Ecto neural progenitor cell (in vitro differentiated cells): ENCODE measurements around the gene GATB.

Experiments
- DNase-seq: peaks from one replicate; pipeline ENCODE4 v3.0.0-alpha.2; 2018; ENCODE audit warnings: low spot score

GATB gene, protein sequence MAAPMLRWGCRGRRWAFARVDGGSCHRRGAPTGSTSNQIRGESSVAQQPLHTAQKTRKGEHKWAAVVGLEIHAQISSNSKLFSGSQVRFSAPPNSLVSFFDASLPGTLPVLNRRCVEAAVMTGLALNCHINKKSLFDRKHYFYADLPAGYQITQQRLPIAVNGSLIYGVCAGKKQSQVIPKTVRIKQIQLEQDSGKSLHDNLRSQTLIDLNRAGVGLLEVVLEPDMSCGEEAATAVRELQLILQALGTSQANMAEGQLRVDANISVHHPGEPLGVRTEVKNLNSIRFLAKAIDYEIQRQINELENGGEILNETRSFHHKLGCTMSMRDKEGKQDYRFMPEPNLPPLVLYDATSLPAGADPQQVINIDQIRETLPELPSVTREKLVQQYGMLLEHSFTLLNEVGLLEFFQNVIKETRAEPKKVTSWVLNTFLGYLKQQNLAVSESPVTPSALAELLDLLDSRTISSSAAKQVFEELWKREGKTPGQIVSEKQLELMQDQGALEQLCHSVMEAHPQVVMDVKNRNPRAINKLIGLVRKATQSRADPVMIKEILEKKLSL

DNA sequence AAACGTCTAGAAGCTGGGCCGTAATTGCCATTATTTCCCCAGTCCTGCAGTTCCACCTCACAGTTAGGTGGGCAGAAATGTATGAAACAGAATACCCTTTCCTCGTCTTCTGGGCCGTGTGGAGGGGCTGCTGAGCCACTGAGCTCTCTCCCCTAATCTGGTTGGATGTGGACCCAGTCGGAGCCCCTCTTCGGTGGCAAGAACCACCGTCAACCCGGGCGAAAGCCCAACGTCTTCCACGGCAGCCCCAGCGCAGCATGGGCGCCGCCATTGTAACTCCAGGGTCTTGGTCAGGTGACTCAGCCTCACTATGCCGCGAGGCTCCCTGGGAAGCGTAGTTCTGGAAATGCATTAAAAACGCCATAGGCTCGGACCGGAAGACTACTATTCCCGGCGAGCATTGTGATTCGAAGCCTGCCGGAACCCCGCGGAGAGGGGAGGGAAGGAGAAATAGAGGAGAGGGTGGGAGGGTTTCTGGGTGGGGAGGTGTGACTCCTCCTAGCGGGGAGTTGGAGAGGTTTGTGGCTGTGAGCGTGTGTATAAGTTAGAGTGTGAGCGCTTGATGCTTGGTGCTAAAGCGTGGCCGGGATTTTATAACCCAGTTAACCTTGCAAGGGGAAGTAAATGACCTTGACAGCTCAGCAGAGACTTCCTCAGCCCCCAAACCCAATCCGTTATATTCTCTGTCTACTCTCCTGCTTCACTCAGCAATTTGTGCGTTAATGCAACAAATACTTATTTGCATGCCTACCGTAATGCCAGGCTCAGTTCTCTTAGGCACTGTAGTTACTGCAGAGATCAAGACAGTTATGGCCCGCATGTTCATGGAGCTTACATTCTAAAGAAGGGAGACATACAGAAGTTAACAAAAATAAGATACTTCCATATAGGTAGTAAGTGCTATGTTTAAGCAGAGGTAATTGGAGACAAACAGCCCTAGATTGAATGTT is at the start of gene GATB:
TSS of gene GATB (minus strand) at position 296 of the 950 bp plus-strand sequence. CDS start at position 271, 25 bp downstream.
- peak; percentile 96 for DNase-seq

DNA sequence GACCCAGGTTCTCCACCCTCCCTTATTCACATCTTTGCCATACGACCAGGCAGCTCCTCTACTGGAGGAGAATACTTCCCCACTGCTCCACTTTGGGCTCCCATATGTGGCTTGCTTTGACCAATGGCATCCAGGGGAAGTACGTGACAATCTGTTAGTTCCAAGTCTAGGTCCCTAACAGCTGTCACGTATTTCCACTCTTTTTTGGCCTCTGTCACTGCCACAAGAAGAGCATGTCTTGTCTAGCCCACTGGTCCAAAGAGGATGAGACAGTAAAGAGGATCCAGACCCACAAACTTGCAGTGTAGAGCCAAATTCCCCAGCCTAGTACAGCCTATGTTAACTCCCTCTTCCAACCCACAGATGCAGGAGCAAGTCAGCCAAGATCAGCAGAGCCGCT is 49.7 kb upstream of the GATB start:
- DNase-seq = no peak

DNA sequence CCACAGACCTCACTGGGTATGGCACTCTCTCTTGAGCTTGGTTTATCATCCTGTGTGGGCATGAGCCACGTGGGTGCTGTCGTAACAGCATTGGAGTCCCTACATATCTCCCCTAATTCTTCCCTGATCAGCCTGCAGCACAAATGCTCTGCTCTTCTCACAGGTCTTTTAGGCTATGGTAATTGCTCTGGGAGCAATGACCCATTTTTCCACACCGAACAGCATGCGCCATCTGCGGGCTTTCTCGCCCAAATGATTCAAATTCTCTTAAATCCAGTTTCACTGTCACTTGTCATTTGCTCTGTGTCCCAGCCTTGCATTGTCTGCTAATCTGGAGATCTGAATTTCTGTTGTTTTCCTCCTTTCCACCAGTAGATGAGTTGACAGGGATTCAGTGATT is 48.9 kb upstream of the GATB start:
- DNase-seq = no peak

DNA sequence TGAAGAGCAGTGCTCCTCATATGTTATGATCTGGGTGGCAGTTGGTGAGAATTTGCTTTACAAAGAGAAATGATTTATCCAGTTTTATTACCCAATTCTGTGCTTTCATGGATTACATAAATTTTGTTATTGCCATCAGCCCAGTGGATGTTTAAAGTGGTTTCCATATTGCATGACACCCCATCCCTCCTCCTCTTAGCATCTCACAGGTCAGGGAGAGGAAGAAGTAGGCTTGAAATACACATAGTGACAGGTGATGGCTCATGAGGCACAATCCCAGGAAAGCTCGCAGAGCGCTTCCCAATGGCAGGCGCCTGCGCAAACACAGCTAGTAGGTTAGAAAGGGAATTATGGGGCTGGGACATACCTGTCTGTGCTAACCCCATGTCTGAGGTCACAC is 47.7 kb upstream of the GATB start:
- no peak for DNase-seq

DNA sequence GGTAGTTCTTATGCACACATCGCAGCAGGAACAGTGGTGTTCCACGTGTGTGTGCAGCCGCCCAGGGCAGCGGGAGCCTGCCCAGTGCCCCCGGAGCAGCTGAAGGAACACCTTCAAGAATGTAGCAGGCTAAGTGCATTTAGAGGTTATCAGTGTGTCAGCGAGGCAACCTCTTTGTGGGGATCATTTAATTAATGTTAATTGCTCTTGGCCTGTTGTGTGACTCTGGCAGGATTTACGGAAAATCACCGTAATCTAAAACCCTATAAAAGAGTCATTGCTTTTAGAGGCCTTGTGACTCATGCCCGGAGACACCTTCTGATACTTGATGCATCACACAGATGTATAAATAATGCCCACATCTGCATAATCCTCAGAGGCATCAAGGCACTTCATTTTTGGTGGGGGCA is 47.3 kb upstream of the GATB start:
- DNase-seq = no peak

DNA sequence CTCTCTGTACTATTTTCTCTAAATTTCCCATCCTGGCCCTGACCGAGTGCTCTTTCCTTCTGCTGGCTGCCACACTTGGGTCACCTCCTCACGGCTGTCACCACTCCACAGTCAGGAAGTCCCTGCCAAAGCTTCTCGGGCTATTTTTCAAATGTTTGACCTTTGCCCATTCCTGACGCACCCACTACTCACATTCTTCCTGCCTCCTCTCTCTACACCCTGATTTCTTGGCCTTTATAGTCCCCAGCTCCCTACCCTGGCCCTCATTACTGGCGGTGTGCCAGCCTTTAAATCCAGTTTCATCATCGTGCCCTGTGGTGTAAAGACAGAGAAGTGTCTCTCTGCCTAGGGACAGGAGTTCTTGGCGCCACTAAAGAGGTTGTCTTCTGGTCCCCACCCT is 46.4 kb upstream of the GATB start:
- DNase-seq = no peak

DNA sequence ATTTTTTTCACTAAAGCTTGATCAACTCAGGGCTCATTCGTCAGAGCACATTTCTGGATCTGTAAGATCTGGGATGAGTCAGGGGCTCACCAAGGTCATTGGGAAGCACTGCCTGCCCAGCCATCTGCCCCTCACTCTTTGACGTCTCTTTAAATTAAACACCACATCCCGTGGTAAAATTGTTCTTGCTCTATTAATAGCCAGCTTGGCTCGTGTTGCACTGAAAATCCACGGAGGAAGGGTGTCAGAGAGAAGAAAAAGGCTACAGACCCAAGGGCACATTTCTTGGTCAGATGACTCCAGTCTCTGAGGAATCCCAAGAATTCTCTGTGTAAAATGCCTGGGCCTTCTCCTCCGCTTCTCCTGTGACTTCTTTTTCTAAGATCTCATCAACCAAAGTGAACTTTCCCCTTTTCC is 45.7 kb upstream of the GATB start:
- no peak for DNase-seq

DNA sequence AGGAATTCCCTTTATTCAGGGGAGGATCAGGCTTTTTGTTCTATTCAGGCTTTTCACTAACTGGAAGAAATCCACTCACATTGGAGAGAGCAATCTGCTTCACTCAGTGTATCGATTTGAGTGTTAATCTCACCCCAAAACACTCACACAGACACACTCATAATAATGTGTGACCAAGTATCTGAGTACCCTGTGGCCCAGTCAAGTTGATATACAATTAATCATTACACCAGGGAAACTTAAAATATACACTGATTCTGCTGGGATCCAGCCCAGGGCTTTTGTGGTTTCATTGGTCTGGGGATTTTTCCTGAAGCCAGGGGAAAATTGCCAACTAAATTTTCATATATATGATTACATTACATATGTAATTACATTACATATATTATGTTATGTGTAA is 44.0 kb upstream of the GATB start:
- DNase-seq = no peak

DNA sequence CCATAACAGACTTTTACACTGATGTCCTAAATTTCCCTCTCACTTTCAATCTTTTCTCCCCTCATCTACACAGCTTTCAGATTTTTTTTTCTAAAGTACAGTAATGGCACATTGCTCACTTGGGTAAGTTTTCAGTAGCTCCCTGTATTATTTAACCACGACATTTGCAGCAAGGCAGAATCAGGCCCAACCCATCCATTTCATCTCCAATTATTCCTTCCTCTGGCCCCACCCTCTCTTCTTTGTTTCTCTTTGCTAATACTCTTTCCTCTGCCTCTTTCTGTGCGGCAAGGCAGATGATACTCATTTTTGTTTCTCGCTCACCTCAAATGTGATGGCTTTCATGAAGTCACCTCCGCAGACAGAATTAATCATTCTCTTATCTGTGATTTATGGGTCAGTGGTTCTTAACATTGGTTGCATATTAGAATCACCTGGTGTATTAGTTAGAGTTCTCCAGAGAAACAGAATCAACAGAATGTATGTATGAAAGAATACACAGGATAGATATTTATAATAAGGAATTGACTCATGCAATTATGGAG is 43.4 kb upstream of the GATB start:
- DNase-seq = no peak

DNA sequence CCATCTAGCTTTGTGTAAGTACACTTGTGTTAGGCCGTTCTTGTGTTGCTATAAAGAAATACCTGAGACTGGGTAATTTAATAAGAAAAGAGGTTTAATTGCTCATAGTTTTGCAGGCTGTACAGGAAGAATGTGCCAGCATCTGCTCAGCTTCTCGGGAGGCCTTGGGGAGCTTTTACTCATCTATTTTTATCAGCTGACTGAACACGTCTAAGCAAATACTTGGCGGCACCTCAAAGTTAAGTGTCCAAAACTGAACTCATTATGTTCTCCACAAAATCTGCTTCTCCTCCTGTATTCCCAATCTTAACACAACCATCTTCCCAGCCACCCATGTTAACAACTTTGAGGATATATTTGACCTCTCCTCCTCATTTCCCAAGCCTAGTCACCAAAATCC is 42.4 kb upstream of the GATB start:
- no peak for DNase-seq

DNA sequence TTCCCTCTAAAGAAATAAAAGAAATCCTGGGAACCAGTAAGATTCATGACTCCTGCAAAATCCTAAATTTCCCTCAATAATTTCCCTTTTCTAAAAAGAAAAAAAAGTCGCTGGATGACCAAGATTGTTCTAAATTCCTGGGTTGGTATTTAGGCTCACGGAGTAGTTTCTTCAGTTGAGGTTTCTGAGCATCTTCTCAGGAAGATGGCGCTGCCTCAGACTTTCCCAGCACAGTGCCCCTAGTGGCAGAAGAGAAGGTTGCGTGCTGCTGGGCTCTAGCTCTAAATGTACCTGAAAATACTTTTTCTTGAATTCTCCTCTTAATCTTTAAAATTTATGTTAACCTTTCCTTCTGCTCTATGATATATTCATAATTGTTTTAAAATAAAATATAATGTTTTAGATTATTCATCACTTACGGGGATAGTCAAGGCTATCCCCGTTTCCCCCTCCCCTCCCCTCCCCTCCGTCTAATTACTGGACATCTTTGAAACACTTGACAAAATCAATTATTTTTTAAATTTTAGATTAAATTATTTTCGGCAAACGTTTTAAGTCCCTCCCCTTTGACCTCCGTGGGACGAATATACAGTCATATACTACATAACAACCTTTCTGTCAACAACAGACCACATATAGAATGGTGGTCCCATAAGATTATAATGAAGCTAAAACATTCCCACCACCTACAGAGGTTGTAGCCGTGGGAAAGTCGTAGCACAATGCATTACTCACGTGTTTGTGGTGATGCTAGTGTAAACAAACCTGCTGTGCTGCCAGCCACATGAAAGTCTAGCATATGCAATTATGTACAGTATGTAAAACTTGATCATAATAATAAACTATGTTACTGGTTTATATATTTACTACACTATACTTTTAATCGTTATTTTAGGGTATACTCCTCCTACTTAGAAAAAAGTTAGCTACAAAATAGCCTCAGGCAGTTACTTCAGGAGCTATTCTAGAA is 41.0 kb upstream of the GATB start:
- DNase-seq = peak; percentile 58

DNA sequence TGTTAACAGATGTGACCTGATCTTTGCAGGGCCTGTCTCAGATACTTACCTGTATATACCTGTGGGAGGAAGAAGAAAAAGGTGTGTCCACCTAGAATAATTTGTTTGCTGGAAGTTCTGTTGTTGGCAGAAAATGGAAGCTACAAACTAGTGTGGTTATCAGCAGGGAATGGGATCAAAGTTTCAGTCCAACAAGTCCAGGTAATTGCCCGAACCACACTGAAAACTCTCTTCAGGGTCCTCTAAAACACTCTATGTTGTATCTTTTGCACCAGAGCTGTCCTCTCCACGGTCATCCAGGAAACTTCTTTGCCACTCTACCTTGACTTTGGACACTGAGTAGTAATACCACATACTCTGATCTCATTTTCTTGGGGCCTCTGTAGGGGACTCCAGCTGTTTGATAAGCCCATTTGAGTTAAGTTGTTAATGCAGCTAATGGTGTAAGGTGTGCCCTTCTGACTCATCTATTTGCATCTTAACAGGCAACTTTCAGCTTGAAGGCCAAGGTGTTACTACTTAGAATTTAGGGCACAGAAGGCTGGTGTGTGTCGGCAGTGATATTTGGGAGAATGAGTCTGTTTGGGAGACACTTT is 38.7 kb upstream of the GATB start:
- no peak for DNase-seq

DNA sequence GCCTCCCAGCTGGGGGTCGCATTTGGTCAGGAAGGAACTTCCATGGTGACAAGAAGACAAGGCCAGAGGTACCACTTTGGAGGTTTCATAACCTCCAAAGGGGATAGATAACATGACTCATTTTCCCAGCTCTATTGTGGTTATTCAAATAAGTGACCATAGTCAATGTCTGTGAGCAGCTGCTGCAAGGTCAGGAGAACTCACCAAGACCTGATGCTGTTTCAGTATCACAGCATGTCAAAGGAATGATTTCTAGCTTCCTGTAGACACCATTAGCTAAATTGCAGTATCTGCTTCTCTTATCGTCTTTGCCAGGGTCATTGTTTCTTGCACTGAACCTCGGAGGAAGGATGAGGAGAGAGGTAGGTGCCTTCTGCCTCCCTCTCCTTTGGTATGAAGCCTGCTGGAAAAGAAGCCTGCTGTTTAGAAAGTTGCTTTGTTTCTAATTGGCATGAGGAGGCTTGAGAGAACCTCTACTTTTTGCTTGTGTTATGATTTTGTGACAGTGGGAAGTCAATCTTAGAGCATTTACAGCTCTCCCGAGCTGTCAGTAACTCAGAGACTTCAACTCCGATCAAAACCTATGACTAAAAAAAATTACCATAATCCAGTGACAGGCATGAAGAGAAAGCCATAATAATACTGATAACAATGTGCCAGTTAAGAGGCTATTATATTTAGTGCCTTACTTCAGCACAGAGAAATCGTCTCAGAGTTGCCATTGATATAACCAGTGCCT is 38.0 kb upstream of the GATB start:
- no peak for DNase-seq

DNA sequence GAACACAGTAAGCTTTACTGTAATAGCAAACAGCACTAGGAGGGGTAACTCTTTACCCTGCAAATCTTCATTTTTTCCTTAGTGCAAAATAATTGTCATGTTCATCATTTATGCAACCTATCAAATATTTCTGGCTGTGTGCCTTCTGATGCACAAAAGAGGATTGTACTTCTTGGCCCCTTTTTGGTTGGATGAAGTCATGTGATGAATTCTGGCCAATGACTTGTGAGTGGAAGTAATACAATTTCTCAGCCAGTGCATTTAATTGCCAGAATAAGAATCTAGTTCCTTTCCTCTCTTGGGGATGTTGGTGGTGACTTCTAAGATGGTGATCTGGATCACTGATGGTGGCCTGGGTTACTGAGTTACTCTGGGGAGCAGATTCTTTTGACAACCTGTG is 37.0 kb upstream of the GATB start:
- no peak for DNase-seq

DNA sequence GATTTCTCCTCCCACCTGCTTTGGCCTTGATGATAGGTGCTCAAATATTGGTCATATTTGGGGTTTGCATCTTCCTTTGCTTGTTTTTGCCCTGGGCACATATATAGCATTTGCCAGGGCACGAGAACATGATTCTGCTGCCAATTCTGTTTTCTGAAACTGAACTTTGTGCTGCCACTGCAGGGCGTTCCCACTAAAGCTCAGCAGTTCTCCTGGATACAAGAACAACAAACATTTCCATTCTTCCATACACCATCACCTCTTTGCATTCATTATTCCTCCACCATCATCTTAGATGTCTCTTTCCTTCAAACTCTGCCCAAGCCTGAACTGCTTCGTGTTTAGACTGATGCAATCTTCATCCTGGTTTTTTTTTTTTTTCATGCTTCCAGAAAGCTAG is 36.3 kb upstream of the GATB start:
- DNase-seq = no peak

DNA sequence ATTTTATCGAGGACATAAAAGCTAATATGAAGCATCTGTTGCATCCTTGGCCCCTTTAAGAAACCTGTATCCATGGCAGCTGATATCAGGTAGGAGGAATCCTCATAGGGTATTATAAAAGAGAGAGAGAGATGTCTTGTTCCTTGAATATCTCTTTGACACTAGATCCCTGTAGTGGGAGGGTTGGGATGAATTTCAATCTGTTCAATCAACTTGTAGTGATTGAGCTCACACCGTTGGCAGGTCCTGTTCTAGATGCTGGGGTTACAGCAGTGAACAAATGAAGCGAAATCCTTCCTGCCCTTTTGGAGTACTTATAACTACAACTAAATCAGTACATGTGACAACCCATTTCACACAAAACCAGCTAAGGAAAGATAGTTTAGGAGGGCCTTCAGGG is 35.3 kb upstream of the GATB start:
- no peak for DNase-seq

DNA sequence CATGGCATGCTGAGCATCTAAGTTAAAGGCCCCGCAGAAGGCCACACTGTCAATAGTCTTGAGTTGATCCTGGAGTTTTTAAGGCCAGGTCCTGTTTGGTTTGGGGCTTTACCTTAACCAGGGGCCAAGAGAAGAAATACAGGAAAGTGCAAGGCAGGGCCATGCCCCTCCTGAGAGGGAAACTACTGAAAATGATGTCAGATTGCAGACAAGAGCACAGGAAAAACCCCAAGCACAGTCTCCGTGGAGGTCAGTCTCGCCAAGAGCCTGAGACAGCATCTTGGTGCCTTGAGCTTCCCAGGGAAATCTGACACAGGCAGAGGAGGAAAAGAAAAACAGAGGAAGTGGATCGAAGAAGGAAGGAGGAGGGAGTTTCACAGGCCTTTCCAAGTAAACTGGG is 32.2 kb upstream of the GATB start:
- DNase-seq = no peak

DNA sequence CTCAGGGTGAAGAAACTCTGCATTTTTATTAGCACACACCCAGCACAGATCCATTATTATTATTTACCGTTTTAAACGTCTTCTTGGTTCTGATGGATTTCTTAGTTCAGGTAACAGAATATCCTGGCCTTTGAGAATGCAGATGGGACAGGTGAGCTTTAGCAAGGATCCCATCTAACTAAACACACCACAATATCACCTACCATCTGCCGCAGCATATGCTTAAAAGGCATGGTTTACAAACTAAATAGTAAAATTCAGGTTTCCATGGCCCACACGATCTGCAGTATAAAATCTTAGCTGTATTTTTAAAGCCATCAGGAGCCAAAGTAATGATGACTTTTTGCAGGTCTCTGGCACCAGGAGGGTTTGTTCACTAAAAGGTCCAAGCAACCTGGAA is 31.7 kb upstream of the GATB start:
- DNase-seq = no peak

DNA sequence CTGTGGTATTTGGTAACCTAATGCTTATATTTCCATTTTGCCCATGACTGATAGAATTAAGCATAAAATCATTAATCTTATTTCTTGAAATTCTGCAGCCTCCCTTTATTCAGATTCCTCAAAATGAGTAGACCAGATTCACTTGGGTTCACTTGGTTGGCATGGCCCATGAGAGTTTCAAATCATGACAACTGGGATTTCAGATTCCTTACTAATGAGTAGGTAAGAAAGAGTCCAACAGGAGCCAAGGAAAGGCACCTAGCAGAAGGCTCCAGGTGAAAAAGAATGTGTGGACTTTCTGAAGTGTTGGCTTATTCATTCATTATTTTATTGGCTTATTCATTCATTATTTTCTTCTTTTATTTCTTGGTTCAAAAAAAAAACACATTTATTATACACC is 27.2 kb upstream of the GATB start:
- DNase-seq = no peak

DNA sequence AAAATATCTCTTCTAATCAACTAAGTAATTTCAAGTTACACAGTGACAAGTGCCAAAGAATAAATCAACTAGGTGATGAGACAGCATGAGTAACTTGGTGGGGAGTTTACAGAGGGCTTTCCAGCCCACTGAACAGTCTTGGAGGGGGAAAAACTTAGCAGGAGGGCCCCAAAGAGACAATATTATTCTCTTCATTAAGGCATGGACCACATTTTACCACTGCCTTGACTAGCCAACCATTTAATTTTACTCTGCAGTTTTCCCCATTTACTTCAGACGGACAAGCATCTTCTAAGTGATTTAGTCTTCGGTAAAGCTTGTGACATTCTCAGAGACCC is 25.3 kb upstream of the GATB start:
- no peak for DNase-seq
